HPDE6-E6E7 (cell line): ENCODE measurements around the gene MYO10.
A peak's percentile ranks its signal among the peaks of the same experiment; 100 is the strongest.

Experiments used
- DNase-seq: peaks from one replicate; pipeline ENCODE4 v3.0.0; 2011; ENCODE audit warnings: missing footprints; ENCODE audit errors: extremely low spot score

Gene MYO10

DNA sequence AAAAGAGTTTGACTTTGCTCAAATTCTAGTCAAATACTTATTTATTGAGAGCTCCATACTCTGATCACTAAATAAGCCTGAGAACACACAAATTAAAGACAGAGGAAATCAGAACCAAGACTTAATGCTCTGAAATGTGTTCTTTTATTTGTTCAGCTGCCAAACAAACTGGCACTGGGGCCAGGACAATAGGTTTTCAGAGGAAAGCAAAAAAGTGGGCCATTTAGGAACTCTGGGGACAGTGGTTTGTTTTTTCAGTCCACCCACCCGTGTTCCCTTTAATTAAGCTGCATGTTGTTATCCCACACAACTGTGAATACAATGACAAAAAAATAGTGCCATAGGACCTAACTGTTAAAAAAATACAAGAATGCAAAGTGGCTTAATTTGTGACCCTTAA, 223.9 kb downstream of the MYO10 start:
- DNase-seq, result no peak

DNA sequence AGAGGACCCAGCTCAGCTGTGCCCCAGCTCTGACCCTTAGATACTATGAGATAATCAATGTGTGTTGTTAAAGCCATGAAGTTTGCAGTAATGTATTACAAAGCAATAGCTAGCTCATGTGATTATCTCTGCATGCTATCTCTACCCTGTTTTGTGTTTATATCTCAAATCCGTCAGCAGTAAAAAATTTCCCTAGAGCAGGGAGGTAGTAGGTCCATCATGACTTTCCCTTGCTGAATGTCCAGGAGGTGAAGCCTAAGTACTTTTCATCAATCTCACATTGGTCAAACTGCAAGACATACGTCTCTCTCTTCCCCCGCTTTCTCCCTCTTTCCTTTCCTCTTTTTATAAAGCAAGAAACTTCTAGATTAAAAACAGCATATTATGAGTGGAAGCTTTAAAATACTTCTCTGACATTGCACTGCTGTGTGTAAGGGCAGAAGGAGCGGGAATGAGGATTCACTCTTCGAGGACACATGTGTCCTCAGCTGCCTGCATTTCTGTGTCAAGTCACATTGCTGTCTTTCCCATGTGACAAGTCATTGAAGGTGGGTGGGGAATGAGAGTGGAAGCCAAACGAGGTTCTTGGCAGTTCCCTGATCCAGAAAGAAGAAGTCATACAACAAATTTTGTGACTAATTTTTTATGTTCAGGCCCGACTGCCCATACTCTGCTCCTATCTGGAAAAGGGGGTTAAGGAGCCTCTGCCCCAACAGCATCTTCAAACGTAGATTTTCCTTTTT, 226.2 kb downstream of the MYO10 start:
- no peak for DNase-seq

DNA sequence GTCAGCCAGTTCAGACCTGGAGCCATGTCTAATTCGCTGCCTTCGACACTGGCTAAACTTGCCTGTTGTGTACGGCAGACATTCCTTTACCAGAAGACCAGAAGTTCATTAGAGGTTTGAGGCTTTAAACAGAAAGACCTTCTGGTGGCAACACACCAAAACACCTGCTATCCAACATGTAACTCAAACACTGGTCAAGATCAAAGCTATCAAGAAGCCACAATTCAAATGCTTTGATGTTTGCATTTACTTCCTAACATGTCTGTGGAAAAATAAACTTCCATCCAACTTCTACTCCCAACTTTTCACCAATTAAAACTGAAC, 228.3 kb downstream of the MYO10 start:
- no peak for DNase-seq

DNA sequence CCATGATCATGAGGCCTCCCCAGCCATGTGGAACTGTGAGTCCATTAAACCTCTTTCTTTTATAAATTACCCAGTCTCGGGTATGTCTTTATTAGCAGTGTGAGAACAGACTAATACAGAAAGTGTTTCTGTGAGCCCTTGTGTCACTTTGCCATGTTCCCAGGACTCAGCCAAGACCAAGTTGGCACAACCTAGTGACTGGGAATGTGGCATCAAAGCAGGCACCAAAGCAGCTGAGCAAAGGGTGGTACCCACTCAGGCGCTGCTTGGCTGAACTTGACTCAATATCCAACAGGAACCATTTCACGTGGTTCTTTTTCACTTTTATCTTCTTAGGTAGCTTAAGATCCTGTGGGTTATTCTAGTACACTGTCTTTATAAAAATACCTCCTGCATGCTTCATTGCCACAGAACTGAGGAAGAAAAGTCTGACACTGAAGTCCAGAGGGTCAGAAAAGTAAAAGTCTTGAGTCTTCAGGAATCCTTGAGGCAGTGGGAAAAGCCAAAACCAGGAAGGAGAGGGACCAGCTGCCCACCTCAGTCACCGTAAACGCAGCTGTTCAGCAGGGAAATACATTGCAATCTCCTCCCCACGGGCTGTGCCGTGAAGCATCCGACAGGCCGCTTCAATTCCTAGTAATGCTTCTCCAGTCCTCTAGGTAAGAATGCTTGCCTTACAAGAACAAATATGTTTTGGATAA, 228.8 kb downstream of the MYO10 start:
- no peak for DNase-seq

DNA sequence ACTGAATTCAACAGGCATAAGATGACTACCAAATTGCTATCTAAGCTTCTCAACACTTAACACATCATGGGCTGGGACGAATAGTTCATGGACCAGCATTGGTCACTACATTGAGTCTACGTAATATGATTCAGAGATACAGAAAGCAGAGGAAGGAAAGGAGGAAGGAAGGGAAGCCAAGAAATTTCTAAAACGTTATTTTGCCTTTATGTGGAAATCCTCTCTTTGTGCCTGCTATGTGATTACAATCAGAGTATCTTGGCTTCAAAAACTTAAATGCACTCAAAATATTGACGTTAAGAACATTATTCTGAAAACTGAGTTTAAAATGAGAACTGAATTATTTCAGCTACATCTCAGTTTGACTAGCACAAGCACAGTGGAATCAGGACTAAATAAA, 231.1 kb downstream of the MYO10 start:
- DNase-seq, result no peak

DNA sequence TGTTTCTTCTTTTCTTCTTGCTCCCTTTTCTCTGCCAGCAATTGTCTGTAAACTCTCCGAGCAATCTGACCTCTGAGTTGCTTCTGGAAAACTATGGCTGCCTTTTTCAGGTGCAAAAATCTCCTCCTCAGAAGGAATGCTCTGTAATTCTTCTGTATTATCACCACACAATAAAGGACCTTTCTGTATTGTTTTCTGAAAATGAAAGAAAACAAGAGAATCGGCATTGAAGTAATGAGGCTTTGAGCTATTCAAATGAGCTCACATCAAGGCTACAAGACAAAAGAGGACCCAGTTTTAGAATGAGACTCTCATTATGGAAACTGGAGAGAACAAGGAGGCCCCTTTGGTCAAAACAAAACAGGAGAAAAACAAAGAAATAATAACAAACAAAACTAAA, 233.1 kb downstream of the MYO10 start:
- DNase-seq, result no peak

DNA sequence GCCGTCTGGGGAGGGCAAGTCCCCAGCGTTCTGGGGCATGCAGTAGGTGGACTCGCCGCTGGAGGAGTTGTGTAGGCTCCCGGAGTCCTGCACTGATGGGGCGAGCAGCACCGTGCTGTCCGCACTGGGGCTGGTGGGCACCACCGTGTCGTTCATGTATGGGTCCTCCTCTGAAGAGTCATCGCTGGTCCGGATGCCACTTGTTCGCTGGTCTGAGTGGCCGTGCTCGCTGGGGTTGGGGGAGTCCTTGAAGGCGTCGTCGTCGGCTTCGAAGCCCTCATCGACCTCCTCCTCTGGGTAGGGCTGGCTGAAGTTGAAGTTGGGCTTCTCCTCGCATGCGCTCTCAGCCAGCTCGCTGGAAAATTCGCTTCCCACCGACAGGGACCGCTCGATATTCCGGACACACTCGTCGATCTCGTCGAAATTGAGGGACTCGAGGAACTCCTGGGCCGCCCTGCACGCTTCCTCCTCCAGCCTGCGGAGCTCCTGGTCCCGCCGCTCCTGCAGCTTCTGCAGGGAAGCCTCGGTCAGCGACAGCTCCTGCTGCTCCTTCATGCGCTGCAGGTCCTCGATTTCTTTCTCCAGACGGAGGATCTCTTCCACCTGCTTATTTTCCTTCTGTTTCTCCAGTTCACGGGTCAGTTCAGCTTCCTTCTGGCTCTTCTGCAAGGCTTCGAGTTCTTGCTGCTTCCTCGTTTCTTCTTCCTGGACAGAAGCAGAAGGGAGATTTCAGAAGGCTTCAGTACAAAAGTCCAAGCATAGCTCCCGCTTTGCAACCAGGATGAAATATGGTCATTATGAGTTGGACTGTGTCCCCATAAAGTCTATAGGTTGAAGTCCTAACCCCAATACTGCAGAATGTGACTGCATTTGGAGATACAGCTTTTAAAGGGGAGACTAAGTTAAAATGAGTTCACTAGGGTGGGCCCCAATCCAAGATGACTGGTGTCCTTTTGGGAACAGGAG, 234.7 kb downstream of the MYO10 start:
- no peak for DNase-seq

DNA sequence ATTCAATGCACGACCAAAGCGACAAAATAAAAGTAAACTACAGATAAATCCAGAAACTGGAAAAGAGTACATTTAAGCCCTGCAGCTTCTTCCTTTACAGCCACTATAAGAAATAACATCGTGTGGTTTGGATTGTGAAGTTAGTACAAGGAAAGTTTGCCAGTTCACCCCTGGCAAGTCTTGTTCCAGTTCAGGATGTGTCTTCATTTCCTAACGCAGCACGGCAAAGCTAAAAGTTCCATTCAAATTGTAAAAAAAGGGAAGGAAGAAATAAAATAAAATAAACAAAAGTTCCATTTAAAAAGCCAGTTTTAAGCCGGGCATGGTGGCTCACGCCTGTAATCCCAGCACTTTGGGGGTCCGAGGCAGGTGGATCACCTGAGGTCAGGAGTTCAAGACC, 236.0 kb downstream of the MYO10 start:
- no peak for DNase-seq

DNA sequence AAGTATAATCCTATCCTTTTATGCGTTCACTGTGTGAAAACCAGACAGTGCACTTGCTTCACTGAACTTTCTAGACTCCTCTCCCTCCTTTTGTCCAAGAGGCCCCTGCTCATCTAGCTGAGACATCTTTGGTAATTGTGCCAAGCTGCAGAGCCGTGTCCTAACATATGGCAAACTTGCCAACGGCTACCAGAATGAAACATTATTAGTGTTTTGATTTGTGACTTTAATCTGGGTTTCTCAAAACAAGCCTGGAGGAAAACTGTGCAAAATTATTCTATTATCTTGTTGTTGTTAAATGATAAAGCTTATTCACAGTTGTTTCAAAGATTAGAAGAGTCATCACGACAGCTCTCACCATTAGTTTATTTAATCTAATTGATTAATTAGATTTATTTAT, 240.3 kb downstream of the MYO10 start:
- no peak for DNase-seq

DNA sequence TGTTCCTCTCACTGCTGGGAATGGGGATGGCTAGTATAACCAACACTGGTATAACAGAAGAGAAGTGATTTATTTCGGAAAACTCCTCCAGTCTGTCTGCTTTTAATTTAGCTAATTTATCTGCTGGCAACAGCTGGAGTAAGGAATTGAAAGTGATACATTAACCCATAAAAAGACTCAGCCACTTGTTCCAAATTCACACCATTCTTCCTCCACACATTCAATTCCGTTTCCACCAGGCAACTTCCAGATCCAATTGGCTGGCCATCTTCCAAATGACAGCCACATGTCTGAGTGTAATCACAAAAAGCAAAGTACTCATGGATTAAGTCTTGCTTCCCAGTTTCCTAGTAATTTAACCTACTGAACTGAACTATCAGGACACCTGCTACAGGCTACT, 242.2 kb downstream of the MYO10 start:
- no peak for DNase-seq

DNA sequence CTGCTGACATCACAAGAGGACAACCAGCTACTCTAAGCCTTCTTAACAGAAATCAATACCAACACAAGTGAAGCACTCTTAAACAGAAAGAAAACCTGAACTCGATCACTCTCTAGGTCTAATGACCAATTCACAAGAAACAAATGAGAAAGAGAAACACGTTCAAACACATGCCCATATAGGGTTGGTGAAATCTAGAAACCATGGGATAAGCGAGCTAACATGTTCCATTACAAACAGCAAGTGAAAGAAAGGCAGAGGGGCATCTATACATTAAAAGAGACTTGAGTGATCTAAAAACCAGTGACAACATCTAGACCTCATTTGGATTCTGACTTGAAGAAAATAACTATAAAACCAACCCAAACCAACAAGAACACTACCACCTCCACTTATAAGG, 244.4 kb downstream of the MYO10 start:
- DNase-seq, result no peak

DNA sequence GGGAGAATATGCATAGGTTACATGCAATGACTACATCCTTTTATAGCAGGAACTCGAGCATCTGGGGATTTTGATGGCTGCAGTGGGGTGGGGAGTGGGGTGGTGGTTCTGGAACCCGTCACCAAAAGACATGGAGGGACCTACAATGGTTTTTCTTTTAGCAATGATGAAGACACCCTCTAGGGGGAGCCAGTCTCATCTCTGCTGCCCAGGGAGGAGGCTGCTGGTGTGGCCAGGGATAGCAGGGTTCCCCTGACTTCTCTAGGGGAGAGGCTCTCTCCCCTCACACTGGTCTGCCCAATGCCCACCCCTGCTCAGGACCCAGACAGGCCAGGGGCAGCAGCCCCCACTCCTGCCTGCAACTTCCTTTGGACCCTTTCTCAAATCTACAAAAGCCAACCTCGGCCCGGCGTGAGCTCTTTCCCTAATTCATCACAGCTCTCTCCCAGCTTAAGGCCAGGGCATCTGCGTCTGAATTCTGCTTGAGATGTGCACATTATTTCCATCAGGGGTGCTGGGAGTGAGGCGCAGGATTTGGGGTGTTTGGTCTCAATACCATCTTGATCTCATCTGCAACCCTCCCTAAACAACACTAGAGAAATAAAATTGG, 245.7 kb downstream of the MYO10 start:
- peak; percentile 71 for DNase-seq

DNA sequence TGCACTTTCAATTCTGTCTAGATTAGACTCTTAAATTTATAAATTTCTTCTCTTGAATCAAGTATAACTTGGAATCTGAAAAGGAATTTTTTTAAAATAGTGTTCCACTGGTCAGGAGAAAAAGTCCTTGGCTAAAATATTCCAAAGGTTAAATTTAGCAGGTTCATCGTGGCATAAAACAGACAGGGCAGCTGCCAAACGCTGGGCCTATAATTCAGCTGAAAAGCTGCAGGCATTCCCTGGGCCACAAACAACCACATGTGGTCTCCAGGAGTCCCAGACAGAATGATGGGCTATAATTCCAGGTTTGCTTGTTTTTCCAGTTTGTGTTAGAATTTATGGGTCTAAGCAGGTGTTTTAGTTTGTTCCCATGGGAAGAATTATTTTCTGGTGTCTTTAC, 248.2 kb downstream of the MYO10 start:
- no peak for DNase-seq

DNA sequence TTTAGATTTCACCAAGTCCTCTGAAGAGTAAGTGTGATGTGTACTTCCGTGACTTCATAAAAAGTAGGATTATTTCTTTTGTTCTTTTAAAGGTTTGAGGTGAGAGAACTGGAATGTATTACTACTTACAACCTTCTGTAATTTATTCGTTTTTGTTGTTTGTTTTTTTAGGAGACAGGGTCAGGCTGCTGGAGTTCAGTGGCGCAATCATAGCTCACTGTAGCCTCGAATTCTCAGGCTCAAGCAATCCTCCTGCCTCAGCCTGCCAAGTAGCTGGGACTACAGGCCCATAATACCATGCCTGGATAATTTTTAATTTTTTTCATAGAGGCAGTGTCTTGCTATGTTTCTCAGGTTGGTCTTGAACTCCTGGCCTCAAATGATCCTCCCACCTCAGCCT, 251.0 kb downstream of the MYO10 start:
- no peak for DNase-seq

DNA sequence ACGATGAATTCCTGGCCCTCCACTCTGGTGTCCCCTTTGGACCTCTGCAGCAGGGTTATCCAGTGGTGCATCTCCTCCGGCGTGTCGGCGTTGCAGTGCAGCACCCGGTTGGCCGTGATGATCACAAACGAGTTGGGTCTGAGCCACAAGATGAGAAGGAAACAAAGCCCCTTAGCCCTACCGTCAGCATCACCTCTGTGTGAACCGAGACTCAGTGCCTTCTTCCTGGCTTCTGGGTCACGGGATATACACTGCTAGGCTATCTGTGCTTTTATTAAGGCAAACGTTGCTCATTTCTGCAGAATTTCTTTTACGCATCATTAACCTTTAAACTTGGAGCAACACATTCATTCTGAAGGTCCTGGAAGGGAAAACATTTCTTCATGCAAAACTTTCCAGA, 254.2 kb downstream of the MYO10 start:
- DNase-seq, result no peak

DNA sequence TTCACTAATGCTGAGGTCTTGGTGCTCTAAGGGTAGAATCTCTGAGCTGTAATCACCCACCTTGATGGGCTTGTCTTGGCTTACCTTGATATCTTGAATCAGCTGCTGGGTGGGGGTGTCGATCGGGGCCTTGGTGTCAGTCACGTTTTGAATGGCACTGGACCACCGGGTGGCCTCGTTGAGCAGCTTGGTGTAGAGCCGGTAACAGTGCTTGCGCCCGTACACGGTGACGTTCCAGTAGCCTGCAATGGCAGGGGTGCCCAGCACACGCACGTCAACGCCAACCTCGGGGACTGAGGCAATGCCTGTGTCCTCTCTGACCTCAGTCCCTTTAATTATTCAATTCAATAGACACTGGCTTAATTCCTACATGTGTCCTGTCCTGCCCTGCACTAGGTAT, 256.2 kb downstream of the MYO10 start:
- no peak for DNase-seq

DNA sequence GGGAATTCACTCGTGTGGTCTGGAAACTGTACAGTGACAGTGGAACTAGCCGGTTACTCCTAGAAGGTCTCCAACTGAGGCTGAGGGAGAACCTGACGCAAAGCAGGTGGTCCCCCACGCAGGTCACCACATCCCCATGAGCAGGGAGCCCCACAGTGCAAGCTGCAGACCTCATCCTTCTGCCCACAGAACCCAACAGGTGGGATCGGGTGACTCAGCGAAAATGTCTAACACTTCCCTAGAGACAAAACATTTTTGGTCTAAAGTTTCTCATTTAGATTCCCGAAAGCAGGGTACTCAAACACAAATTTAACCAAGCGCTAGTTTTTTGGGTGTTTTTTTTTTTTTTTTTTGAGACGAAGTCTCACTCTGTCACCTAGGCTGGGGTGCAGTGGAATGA, 256.9 kb downstream of the MYO10 start:
- DNase-seq, result no peak

DNA sequence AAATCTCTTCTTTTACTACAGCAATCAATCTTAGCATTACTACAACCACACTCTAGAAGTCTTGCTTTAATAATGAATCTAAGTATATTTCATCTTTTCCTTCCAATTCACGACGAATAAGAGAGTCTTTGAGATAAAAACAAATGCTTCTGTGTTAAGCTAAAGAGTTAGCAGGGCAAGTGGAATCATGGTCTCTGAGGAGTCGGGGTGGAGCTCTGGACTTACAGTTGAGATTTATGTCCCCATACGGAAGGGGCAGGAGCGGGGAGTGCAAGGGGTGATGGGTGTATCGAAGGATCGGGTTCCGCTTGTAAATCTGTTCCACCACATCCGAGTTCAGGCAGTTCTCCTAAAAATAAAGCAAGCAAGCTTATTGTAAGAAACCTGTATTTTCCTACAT, 260.3 kb downstream of the MYO10 start:
- DNase-seq, result no peak

DNA sequence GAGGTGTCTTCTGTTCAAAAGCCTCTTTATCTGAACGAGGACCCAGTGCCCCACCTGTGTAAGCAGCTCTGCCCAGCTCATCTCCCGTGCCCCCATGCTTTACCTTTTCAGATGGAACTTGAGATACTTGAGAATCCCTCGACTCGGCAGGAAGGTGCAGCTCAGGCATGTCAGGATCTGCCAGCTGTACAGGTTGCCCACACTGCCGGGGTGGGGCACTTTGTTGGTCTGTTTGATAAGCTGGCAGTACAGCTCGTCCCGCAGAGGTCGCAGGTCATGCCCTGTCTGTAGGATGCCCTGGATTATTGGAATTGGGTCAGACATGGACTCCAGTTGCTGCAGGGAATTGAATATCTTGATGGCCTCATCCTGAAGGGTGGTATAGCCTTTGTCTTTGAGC, 261.3 kb downstream of the MYO10 start:
- DNase-seq, result peak; percentile 19

DNA sequence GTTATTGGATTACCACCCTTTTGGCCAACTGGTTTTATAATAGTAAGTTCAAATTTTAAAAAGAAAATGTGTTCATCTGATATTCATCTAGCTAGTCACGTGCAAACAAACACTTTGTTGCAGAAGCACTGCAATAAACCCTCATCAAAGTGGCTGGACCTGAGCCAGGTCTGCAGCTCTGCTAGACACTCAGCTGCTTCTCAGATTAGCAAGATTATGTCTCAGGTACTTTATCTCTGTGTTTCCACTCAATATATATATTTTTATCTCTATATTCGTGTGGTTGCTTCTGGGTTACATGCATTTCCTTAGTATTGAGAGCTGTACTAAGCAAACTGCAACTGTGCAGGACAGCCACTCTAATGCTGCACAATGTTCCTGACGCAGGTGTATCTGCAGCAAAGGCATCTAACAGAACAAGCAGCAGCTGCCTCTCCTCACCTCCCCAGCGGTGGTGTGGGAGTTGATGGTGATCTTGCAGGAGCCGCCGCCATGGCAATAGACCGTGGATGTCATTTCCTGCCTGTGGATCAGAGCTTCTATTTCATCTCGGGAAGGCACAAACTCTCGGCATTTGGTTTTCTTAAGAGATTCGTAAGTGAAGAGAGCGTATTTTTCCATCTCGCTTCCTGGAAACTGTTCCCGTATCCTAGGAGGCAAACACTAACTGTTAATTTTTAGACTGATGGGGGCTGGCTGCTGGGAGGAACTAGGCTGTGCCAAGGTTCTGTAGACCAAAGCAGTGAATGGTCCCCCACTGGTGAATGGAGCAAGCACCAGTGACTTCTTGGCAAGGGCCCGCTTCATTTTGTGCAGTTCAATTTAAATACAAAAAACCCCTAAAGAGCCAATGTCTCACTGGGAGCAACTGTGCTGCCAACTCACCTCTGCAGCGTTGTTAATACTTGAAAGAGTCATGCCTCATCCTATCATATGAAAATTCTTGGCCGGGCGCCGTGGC, 262.6 kb downstream of the MYO10 start:
- no peak for DNase-seq

DNA sequence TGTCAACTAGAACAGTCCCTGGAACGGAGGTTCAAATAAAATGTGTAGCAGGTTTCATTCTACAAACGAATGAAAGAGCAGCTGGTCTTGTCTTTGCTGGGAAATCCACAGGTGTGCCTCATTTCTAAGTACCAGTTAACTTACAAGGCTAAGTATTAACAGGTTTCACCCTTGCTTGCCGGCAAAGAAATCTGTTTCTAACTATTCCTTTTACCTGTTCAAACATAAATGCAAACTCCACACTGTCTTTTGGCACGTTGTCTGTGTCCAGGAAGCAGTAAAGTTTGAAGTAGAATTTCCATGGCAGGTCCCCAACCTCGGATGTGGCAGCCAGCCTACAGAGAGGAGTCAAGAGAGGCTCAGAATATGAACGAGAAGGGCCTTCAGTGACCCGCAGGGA, 264.9 kb downstream of the MYO10 start:
- DNase-seq, result no peak
